HG03469 (cell line): ENCODE results near the gene PRRT1.
"Not testable (repeated sequence)": the region's sequence is repeated elsewhere in the genome, so short reads cannot be mapped to it uniquely, and the experiment has no call there.

ENCODE experiments used
- ATAC-seq: cut with Tn5 transposase; IDR thresholded peaks from one replicate; pipeline ENCODE4 v1.9.1; 2021; ENCODE audit warnings: mild to moderate bottlenecking, moderate library complexity, moderate number of reproducible peaks; ENCODE audit not compliant: unreplicated experiment

PRRT1 gene

GRCh38 chr6:32152769-32153563 lies 1.2 kb upstream of the PRRT1 start:
- no peak for ATAC-seq

- ATAC-seq, result no peak
These were observed 417 bp downstream of the PRRT1 start for GRCh38 chr6:32151181-32151862.

GRCh38 chr6:32149932-32150870 lies 1.5 kb downstream of the PRRT1 start:
- no peak for ATAC-seq

GRCh38 chr6:32149092-32149755 lies 2.5 kb downstream of the PRRT1 start:
- ATAC-seq, result no peak

- no peak for ATAC-seq
These were observed 3.2 kb downstream of the PRRT1 start for GRCh38 chr6:32148289-32149091.

GRCh38 chr6:32147401-32148132 lies 4.2 kb downstream of the PRRT1 start:
- ATAC-seq, result no peak

GRCh38 chr6:32146687-32147086 lies 5.1 kb downstream of the PRRT1 start:
- no peak for ATAC-seq

GRCh38 chr6:32146287-32146686 lies 5.5 kb downstream of the PRRT1 start:
- no peak for ATAC-seq

GRCh38 chr6:32144238-32144637 lies 7.5 kb downstream of the PRRT1 start:
- not testable (repeated sequence) for ATAC-seq

- no peak for ATAC-seq
These were observed 11.2 kb downstream of the PRRT1 start for GRCh38 chr6:32140420-32141046.

GRCh38 chr6:32139590-32139989 lies 12.1 kb downstream of the PRRT1 start:
- ATAC-seq, result no peak

- ATAC-seq, result no peak
These were observed 14.3 kb downstream of the PRRT1 start for GRCh38 chr6:32137454-32137853.

GRCh38 chr6:32133786-32134185 lies 18.0 kb downstream of the PRRT1 start:
- no peak for ATAC-seq

GRCh38 chr6:32132110-32132509 lies 19.6 kb downstream of the PRRT1 start:
- ATAC-seq, result no peak

GRCh38 chr6:32131439-32131948 lies 20.2 kb downstream of the PRRT1 start:
- no peak for ATAC-seq

GRCh38 chr6:32129297-32130088 lies 22.2 kb downstream of the PRRT1 start:
- ATAC-seq, result no peak

GRCh38 chr6:32128751-32129296 lies 22.9 kb downstream of the PRRT1 start:
- ATAC-seq, result no peak
